ENCODE results near the gene PCNX2. TPM values are rescaled to one million over a fixed set of nuclear protein-coding genes. Genes with fewer than 3 reads are reported as not detected.

The PCNX2 gene
- total RNA-seq, 1 experiment from 2014 or later: 15.3 TPM

- POLR2A ChIA-PET: no interaction called here
- Histone ChIP-seq H3K4me3 (replicated peaks in 1 of 2; ENCODE audit: low read depth in 1 of 2, low read length in 2 of 2) (no peak overlapping the region), H3K4me1 (ENCODE audit: control insufficient read depth in 1 of 2, insufficient read depth in 2 of 2, low read length in 2 of 2) (no peaks in the 10 kb centered on the region), H2AFZ (ENCODE audit: low read depth, low read length, poor library complexity, severe bottlenecking) (no peak overlapping the region), H4K20me1 (ENCODE audit: insufficient read depth) (no peaks in the 10 kb centered on the region), H3K4me2 (ENCODE audit: low read length) (no peak overlapping the region), H3K79me2 (ENCODE audit: insufficient read depth, low read length) (no peaks in the 10 kb centered on the region), H3K9ac (ENCODE audit: low read length) (no peak overlapping the region), H3K36me3 (ENCODE audit: control insufficient read depth in 1 of 2, insufficient read depth in 2 of 2, low read length in 2 of 2) (no peaks in the 10 kb centered on the region), H3K27ac (ENCODE audit: low read depth, low read length) (no peak overlapping the region), H3K9me3 (ENCODE audit: control insufficient read depth in 1 of 2, insufficient read depth in 1 of 2, low read depth in 1 of 2, low read length in 2 of 2) (no peaks in the 10 kb centered on the region), H3K27me3 (ENCODE audit: insufficient read depth, low read length) (no peaks in the 10 kb centered on the region), H3K9me2 (ENCODE audit: insufficient read depth) (no peaks in the 10 kb centered on the region)
- RAD21 ChIA-PET (ENCODE audit: low non-redundant PET in 1 of 2, low total read pairs in 2 of 2, uncharacterized antibody in 2 of 2, unreplicated experiment in 2 of 2): no interaction called here
- DNase-seq (ENCODE audit: low read depth, low spot score) (no peak), ATAC-seq (no peak)
- no TSS peak for BruUV-seq (replicated peaks)
- CTCF ChIA-PET: no interaction called here
- TF ChIP-seq EGR1 (IDR thresholded peaks at IDR 0.05; ENCODE audit: low read depth): no peak
- no peak for TF ChIP-seq FOSL1 (IDR thresholded peaks at IDR 0.05; ENCODE audit: low read depth)
- TF ChIP-seq, protein P1, sequence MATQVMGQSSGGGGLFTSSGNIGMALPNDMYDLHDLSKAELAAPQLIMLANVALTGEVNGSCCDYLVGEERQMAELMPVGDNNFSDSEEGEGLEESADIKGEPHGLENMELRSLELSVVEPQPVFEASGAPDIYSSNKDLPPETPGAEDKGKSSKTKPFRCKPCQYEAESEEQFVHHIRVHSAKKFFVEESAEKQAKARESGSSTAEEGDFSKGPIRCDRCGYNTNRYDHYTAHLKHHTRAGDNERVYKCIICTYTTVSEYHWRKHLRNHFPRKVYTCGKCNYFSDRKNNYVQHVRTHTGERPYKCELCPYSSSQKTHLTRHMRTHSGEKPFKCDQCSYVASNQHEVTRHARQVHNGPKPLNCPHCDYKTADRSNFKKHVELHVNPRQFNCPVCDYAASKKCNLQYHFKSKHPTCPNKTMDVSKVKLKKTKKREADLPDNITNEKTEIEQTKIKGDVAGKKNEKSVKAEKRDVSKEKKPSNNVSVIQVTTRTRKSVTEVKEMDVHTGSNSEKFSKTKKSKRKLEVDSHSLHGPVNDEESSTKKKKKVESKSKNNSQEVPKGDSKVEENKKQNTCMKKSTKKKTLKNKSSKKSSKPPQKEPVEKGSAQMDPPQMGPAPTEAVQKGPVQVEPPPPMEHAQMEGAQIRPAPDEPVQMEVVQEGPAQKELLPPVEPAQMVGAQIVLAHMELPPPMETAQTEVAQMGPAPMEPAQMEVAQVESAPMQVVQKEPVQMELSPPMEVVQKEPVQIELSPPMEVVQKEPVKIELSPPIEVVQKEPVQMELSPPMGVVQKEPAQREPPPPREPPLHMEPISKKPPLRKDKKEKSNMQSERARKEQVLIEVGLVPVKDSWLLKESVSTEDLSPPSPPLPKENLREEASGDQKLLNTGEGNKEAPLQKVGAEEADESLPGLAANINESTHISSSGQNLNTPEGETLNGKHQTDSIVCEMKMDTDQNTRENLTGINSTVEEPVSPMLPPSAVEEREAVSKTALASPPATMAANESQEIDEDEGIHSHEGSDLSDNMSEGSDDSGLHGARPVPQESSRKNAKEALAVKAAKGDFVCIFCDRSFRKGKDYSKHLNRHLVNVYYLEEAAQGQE (IDR thresholded peaks at IDR 0.05; ENCODE audit: low read depth): no peak
- no peak for TF ChIP-seq JUND (IDR thresholded peaks at IDR 0.05)
- no peak for TF ChIP-seq ZFX (IDR thresholded peaks at IDR 0.05)
- TF ChIP-seq SP1 (IDR thresholded peaks at IDR 0.05; ENCODE audit: low read depth): no peak
- TF ChIP-seq ELF1 (IDR thresholded peaks at IDR 0.05; ENCODE audit: borderline replicate concordance, low read depth): no peak
- no peak for TF ChIP-seq TCF7L2 (IDR thresholded peaks at IDR 0.05; ENCODE audit: borderline replicate concordance, extremely low read depth, insufficient read depth, insufficient read length)
- no peak for TF ChIP-seq YY1 (IDR thresholded peaks at IDR 0.05; ENCODE audit: extremely low read depth, insufficient replicate concordance, low read depth, low read length)
- no peak for TF ChIP-seq EZH2 (IDR thresholded peaks at IDR 0.05)
- no peak for TF ChIP-seq POLR2A (IDR thresholded peaks at IDR 0.05; ENCODE audit: borderline replicate concordance, extremely low read depth, insufficient read depth, insufficient read length)
- TF ChIP-seq ZNF274 (IDR thresholded peaks at IDR 0.05; ENCODE audit: low read depth, low read length): no peak
- intact Hi-C loops (cut with micrococcal nuclease): no loop called here
These were observed 316.0 kb downstream of the PCNX2 start for GRCh38 chr1:232979558-232979957.

Data from HCT116 (cell line).